B cell (primary cell): Measurements from ENCODE around the gene ZNF821. TPM values are rescaled to one million over a fixed set of nuclear protein-coding genes. Genes with fewer than 3 reads are reported as not detected.

Source experiments
- ATAC-seq: fragments of 200-7000 bp; cut with Tn5 transposase; one replicate; pipeline ENCODE4 v1.10.0; 2021; ENCODE audit warnings: low read depth, mild to moderate bottlenecking, moderate number of reproducible peaks, moderate library complexity
- CTCF ChIA-PET: fragments of 350-600 bp; sonication (Branson Sonifier 250); formaldehyde crosslinking; loops from one replicate; lab custom pipeline; 2021; ENCODE audit warnings: antibody characterized with exemption, inconsistent platforms; lab: Charles Lee
- POLR2A ChIA-PET: fragments of 350-600 bp; sonication (Branson Sonifier 250); formaldehyde crosslinking; loops from one replicate; lab custom pipeline; 2021; ENCODE audit warnings: antibody characterized with exemption; lab: Charles Lee
- DNase-seq: peaks from one replicate; pipeline ENCODE4 v3.0.0; 2013
- H2AFZ ChIP-seq: 2 replicates; pipeline ENCODE4 v1.6.1; 2012; ENCODE audit warnings: mild to moderate bottlenecking, low read depth, low read length; ENCODE audit not compliant: insufficient read depth, poor library complexity, severe bottlenecking
- H3K27ac ChIP-seq, 2 donors: 1 replicate in 1 of 2; 2 replicates in 1 of 2; pipeline ENCODE4 v1.5.1; 2012 to 2013; ENCODE audit warnings: low read length in 2 of 2, mild to moderate bottlenecking in 2 of 2, moderate library complexity in 1 of 2
- H3K27me3 ChIP-seq, 4 experiments: fragments of 200-600 bp in 1 of 4; sonication (generic) in 1 of 4; replicated peaks in 1 of 4; 1 replicate in 2 of 4; 2 replicates in 2 of 4; pipeline versions ENCODE4 v1.6.1 to v1.7.0; 2013 to 2016; ENCODE audit warnings: low read length in 3 of 4, mild to moderate bottlenecking in 2 of 4, mixed read lengths in 1 of 4, moderate library complexity in 1 of 4; ENCODE audit not compliant: insufficient read depth in 4 of 4, control insufficient read depth in 3 of 4; ENCODE audit errors: control extremely low read depth in 1 of 4
- H3K36me3 ChIP-seq, 2 experiments: replicated peaks in 1 of 2; 1 replicate in 1 of 2; 2 replicates in 1 of 2; pipeline versions ENCODE4 v1.6.1 to v1.7.1; 2013; ENCODE audit warnings: low read length in 1 of 2; ENCODE audit not compliant: insufficient read depth in 2 of 2, control insufficient read depth in 1 of 2; ENCODE audit errors: control extremely low read depth in 1 of 2, extremely low read depth in 1 of 2
- H3K4me1 ChIP-seq, 2 donors: fragments of 200-600 bp in 1 of 2; sonication (generic) in 1 of 2; 1 replicate in 1 of 2; 2 replicates in 1 of 2; pipeline versions ENCODE4 v1.5.1 to v1.6.1; 2013 to 2017; ENCODE audit warnings: low read length in 2 of 2; ENCODE audit not compliant: control insufficient read depth in 2 of 2, insufficient read depth in 2 of 2
- H3K4me2 ChIP-seq: replicated peaks from 2 replicates; pipeline ENCODE3; 2012; ENCODE audit warnings: mild to moderate bottlenecking, low read depth, low read length; ENCODE audit not compliant: poor library complexity, severe bottlenecking
- H3K4me3 ChIP-seq, 5 experiments: fragments of 200-600 bp in 1 of 5; sonication (generic) in 1 of 5; 1 replicate in 3 of 5; 2 replicates in 2 of 5; pipeline versions ENCODE4 v1.5.1 to v1.7.0; 2011 to 2016; ENCODE audit warnings: low read length in 4 of 5, mild to moderate bottlenecking in 4 of 5, low read depth in 2 of 5, control low read depth in 1 of 5, moderate library complexity in 1 of 5; ENCODE audit not compliant: insufficient read depth in 1 of 5; ENCODE audit errors: control extremely low read depth in 1 of 5, extremely low read depth in 1 of 5
- H3K79me2 ChIP-seq: fragments of 200-600 bp; sonication (generic); one replicate; pipeline ENCODE4 v1.6.0; 2016; ENCODE audit warnings: low read length; ENCODE audit not compliant: control insufficient read depth, insufficient read depth
- H3K9ac ChIP-seq: fragments of 200-600 bp; sonication (generic); 2 replicates; pipeline ENCODE4 v1.6.1; 2017; ENCODE audit warnings: mild to moderate bottlenecking, low read length, moderate library complexity
- H3K9me3 ChIP-seq, 3 donors: one replicate each; pipeline versions ENCODE4 v1.6.1 to v1.7.1; 2013; ENCODE audit warnings: low read length in 2 of 3; ENCODE audit not compliant: control insufficient read depth in 2 of 3, insufficient read depth in 1 of 3; ENCODE audit errors: control extremely low read depth in 1 of 3
- H4K20me1 ChIP-seq: 2 replicates; pipeline ENCODE4 v1.6.0; 2012; ENCODE audit warnings: mild to moderate bottlenecking, low read length; ENCODE audit not compliant: insufficient read depth, control insufficient read depth, poor library complexity, severe bottlenecking
- H3K27ac Mint-ChIP-seq: one replicate; pipeline ENCODE4 v1.8.0; 2021; ENCODE audit warnings: mixed read lengths
- H3K27me3 Mint-ChIP-seq: one replicate; pipeline ENCODE4 v1.8.0; 2021; ENCODE audit warnings: mixed read lengths
- H3K4me1 Mint-ChIP-seq: one replicate; pipeline ENCODE4 v1.8.0; 2021; ENCODE audit warnings: mixed read lengths
- H3K4me3 Mint-ChIP-seq: one replicate; pipeline ENCODE4 v1.8.0; 2021; ENCODE audit warnings: mixed read lengths
- H3K9me3 Mint-ChIP-seq: one replicate; pipeline ENCODE4 v1.8.0; 2022; ENCODE audit warnings: mixed read lengths; ENCODE audit not compliant: insufficient read depth
- EZH2 ChIP-seq: IDR thresholded peaks from 2 replicates; pipeline ENCODE4 v1.6.1; 2012; ENCODE audit warnings: borderline replicate concordance, low read depth, mild to moderate bottlenecking, moderate library complexity, low read length; ENCODE audit not compliant: insufficient read depth, poor library complexity, severe bottlenecking
- WGBS: methylation state at CpG from one replicate; pipeline ENCODE4 v1.1.5; 2013; ENCODE audit warnings: missing lambda C conversion rate; ENCODE audit not compliant: insufficient coverage; 5-methylcytosine and 5-hydroxymethylcytosine counted together
- intact Hi-C: fragments of 100-400 bp; cut with micrococcal nuclease; formaldehyde crosslinking; loops from one replicate; pipeline ENCODE4 v1.10.0; 2022
- polyA plus RNA-seq: library from polyadenylated mRNA; depleted of rRNA; stranded (reverse); fragments of >200 nt; gene quantifications from 2 replicates; pipeline ENCODE4 v1.2.3, GENCODE V29; 2012
- total RNA-seq, 2 donors: library from RNA; stranded (reverse); fragments of 120-200 nt in 1 of 2; gene quantifications; 1 replicate in 1 of 2; 2 replicates in 1 of 2; pipeline versions ENCODE4 v1.2.3 to v1.2.4, GENCODE V29; 2013 to 2022
- TF ChIP-seq, protein P1 (sequence below): fragments of 200-600 bp; IDR thresholded peaks from one replicate; pipeline ENCODE4 v1.8.0; 2022; ENCODE audit warnings: antibody characterized with exemption, mild to moderate bottlenecking

ZNF821 gene
- total and polyA plus RNA-seq, 2 donors (not counting 1 experiment from before 2014, with no cell fraction given): 35.6 to 35.8 TPM

DNA sequence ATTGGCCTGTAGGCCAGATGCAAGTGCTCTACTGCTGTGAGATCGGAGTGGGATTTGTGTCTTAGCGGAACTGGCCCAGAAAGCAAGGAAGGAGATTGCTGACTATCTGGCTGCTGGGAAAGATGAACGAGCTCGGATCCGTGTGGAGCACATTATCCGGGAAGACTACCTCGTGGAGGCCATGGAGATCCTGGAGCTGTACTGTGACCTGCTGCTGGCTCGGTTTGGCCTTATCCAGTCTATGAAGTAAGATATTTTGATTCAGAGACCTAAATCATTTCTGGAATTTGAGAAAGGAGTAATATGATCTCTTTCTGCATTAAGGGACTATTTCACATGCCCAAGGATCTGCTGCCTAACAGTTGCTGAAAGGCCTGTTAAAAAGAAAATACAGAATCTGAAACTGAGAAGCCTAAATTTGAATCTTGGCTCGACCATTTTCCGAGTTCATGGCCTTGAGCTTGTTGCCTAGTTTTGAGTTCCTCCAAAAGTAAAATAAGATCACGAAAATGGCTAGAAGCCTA is 32.5 kb upstream of the ZNF821 start:
- Histone ChIP-seq H3K9me3 (peaks cover 0 to 7% (median 5%) of the 10 kb centered on the region in 3 donors), H3K4me1 (peaks cover 4 to 8% of the 10 kb centered on the region in 2 donors), H3K4me2 (no peak overlapping the region), H2AFZ (no peak overlapping the region), H4K20me1 (peaks cover 84% of the 10 kb centered on the region), H3K9ac (no peak overlapping the region), H3K79me2 (peaks cover 98% of the 10 kb centered on the region), H3K36me3 (peaks cover 23 to 67% of the 10 kb centered on the region in 2 experiments), H3K27me3 (no peaks in the 10 kb centered on the region), H3K27ac (no peak overlapping the region), H3K4me3 (no peak overlapping the region)
- Mint-ChIP-seq H3K27ac (no peak overlapping the region), H3K4me3 (no peak overlapping the region), H3K4me1 (peaks cover 40% of the 10 kb centered on the region), H3K27me3 (no peaks in the 10 kb centered on the region), H3K9me3 (no peaks in the 10 kb centered on the region)
- POLR2A ChIA-PET: interaction anchor here (1.2 kb wide), 1 partner anchor 34 kb away, joined by 3 read pairs; no protein-coding TSS in a partner anchor
- 95% methylated on average over 8 of the region's 11 CpGs for WGBS
- DNase-seq: no peak
- CTCF ChIA-PET: interaction anchor here (2.2 to 3.4 kb wide), 2 partner anchors 12 to 45 kb away, joined by 6 to 11 read pairs; no protein-coding TSS in a partner anchor
- no peak for ATAC-seq
- TF ChIP-seq, protein P1, sequence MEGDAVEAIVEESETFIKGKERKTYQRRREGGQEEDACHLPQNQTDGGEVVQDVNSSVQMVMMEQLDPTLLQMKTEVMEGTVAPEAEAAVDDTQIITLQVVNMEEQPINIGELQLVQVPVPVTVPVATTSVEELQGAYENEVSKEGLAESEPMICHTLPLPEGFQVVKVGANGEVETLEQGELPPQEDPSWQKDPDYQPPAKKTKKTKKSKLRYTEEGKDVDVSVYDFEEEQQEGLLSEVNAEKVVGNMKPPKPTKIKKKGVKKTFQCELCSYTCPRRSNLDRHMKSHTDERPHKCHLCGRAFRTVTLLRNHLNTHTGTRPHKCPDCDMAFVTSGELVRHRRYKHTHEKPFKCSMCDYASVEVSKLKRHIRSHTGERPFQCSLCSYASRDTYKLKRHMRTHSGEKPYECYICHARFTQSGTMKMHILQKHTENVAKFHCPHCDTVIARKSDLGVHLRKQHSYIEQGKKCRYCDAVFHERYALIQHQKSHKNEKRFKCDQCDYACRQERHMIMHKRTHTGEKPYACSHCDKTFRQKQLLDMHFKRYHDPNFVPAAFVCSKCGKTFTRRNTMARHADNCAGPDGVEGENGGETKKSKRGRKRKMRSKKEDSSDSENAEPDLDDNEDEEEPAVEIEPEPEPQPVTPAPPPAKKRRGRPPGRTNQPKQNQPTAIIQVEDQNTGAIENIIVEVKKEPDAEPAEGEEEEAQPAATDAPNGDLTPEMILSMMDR: no peak
- no peak for TF ChIP-seq EZH2
- intact Hi-C loops: no loop called here

DNA sequence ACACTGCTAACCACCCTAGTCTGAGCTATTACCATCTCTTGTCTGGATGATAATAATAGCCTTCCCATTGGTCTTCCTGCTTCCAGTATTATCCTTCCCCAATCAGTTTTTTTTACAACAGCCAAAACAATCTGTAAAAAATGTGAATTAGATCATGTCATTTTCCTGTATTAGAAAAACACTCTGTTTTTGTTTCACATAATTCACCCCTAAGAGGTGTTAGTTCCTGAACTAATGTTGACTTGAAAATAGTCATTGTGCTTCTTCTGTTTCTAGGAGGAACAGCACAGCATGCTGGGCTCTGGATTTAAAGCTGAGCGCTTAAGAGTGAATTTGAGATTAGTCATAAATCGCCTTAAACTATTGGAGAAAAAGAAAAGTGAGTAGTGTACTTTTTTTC is 31.4 kb upstream of the ZNF821 start:
- DNase-seq (no peak), ATAC-seq (no peak)
- Histone ChIP-seq H3K36me3 (peaks cover 19 to 56% of the 10 kb centered on the region in 2 experiments), H3K9me3 (peaks cover 0 to 7% (median 5%) of the 10 kb centered on the region in 3 donors), H3K79me2 (peaks cover 98% of the 10 kb centered on the region), H3K27me3 (no peaks in the 10 kb centered on the region), H3K27ac (peak overlapping the region in 1 of 2 donors; percentile 8), H3K9ac (no peak overlapping the region), H4K20me1 (peaks cover 84% of the 10 kb centered on the region), H3K4me3 (no peak overlapping the region), H3K4me2 (no peak overlapping the region), H2AFZ (no peak overlapping the region), H3K4me1 (peaks cover 4 to 8% of the 10 kb centered on the region in 2 donors)
- intact Hi-C loops: no loop called here
- no peak overlapping the region for H3K27ac Mint-ChIP-seq
- ChIA-PET POLR2A (no interaction called here), CTCF (interaction anchor here (1.4 kb wide), 1 partner anchor 33 kb away, joined by 3 read pairs; no protein-coding TSS in a partner anchor)
- whole genome bisulfite sequencing: no CpG with 5 or more reads among the region's 2 CpGs
- H3K4me3 Mint-ChIP-seq: no peak overlapping the region
- no peaks in the 10 kb centered on the region for H3K9me3 Mint-ChIP-seq
- H3K4me1 Mint-ChIP-seq: peaks cover 45% of the 10 kb centered on the region
- H3K27me3 Mint-ChIP-seq: no peaks in the 10 kb centered on the region
- TF ChIP-seq, protein P1: no peak
- no peak for TF ChIP-seq EZH2
